Vagina (tissue), 2 donors: Measurements from ENCODE around the gene COX4I2.

Experiments used
- POLR2A ChIP-seq, 2 donors: fragments of 450-650 bp; IDR thresholded peaks; one replicate each; pipeline ENCODE4 v1.6.1; 2017; ENCODE audit warnings: antibody characterized with exemption in 2 of 2, mild to moderate bottlenecking in 2 of 2, moderate library complexity in 2 of 2
- POLR2AphosphoS5 ChIP-seq, 2 donors: sonication (generic); formaldehyde crosslinking; IDR thresholded peaks; one replicate each; pipeline ENCODE4 v1.9.0; 2017; ENCODE audit warnings: antibody characterized with exemption in 2 of 2, mild to moderate bottlenecking in 2 of 2, low read depth in 1 of 2; ENCODE audit not compliant: insufficient read depth in 1 of 2
- TF ChIP-seq, protein P1 (sequence below), 3 experiments: fragments of 450-650 bp in 2 of 3; fragments of 200-600 bp in 1 of 3; sonication (generic) in 1 of 3; IDR thresholded peaks; one replicate each; pipeline ENCODE4 v1.5.1; 2017 to 2019; ENCODE audit warnings: antibody characterized with exemption in 3 of 3, mild to moderate bottlenecking in 2 of 3, moderate library complexity in 2 of 3

DNA sequence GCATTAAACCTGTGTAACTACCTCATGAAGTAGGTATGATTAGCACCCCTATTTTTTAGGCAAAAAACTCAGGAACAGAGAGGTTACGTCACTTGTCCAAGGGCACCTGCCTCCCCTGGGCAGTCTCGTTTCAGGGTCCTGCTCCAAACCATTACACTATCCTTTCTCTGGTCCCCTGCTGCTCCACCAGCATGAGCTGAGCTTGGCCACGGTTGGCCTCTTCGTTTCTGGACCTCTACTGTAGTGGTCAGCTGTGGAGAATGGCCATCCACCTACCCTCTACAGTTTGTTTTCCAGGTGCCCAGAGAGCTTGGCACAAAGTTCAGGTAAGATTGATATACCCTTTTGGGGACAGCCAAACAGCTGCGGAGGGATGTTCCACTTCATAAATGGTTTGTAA, 16.8 kb downstream of the COX4I2 start:
- TF ChIP-seq, protein P1, sequence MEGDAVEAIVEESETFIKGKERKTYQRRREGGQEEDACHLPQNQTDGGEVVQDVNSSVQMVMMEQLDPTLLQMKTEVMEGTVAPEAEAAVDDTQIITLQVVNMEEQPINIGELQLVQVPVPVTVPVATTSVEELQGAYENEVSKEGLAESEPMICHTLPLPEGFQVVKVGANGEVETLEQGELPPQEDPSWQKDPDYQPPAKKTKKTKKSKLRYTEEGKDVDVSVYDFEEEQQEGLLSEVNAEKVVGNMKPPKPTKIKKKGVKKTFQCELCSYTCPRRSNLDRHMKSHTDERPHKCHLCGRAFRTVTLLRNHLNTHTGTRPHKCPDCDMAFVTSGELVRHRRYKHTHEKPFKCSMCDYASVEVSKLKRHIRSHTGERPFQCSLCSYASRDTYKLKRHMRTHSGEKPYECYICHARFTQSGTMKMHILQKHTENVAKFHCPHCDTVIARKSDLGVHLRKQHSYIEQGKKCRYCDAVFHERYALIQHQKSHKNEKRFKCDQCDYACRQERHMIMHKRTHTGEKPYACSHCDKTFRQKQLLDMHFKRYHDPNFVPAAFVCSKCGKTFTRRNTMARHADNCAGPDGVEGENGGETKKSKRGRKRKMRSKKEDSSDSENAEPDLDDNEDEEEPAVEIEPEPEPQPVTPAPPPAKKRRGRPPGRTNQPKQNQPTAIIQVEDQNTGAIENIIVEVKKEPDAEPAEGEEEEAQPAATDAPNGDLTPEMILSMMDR (IDR thresholded peaks at IDR 0.05), result no peak
- TF ChIP-seq POLR2AphosphoS5 (IDR thresholded peaks at IDR 0.05; ENCODE audit: insufficient read depth in 1 of 2, low read depth in 1 of 2), result no peak
- TF ChIP-seq POLR2A (IDR thresholded peaks at IDR 0.05), result no peak
